Activated CD4-positive, CD25-positive, alpha-beta regulatory T cell treated with anti-CD3 and anti-CD28 coated beads, Interleukin-2, amount 50 U/mL, for 72 hours (primary cell): ENCODE measurements around the gene RNF115.
"Not testable (repeated sequence)": the region's sequence is repeated elsewhere in the genome, so short reads cannot be mapped to it uniquely, and the experiment has no call there.

Experiments
- DNase-seq: peaks from one replicate; pipeline ENCODE4 v3.0.0; 2021

The RNF115 gene

DNA sequence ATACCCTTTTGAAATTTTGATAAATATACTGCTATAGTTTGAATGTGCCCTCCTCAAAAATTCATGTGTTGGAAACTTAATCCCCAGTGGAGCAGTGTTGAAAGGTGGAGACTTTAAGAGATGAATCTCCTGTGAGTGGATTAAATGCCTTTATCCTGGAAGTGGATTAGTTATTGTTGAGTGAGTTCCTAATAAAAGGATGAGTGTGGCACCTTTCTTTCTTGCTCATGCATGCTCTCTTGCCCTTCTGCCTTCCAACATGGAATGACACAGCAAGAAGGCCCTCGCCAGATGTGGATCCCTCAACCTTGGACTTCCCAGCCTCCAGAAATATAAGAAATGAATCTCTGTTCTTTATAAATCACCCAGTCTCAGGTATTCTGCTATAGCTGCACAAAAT lies 52.8 kb downstream of the RNF115 start:
- DNase-seq, result no peak

DNA sequence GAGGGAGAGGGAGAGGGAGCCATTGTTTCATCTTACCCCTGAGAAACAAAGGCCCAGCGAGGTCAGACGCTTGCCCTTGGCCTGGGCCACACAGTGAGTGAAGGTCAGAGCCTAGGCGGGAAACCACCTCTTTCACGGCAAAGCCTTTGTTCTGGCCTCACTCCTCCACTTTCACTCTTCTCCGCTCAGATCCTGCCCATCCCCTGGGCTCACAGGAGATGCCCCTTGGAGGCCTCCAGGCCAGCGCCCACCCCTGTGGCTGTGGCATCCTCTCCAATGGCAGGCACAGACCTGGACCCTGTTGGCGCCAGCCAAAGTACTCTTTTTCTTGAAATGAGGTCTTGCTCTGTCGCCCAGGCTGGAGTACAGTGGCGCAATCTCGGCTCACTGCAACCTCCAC lies 55.9 kb downstream of the RNF115 start:
- DNase-seq, result not testable (repeated sequence)

GRCh38 chr1:145766926-145767325 lies 57.0 kb downstream of the RNF115 start:
- not testable (repeated sequence) for DNase-seq

GRCh38 chr1:145765585-145766360 lies 58.1 kb downstream of the RNF115 start:
- not testable (repeated sequence) for DNase-seq

DNA sequence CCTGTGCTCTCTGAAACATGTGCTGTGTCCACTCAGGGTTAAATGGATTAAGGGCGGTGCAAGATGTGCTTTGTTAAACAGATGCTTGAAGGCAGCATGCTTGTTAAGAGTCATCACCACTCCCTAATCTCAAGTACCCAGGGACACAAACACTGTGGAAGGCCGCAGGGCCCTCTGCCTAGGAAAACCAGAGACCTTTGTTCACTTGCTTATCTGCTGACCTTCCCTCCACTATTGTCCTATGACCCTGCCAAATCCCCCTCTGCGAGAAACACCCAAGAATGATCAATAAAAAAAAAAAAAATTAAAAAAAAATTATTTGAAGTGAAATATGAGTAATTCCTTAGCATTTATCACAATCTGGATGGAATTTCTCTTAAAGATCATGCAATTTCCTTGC lies 58.8 kb downstream of the RNF115 start:
- not testable (repeated sequence) for DNase-seq

DNA sequence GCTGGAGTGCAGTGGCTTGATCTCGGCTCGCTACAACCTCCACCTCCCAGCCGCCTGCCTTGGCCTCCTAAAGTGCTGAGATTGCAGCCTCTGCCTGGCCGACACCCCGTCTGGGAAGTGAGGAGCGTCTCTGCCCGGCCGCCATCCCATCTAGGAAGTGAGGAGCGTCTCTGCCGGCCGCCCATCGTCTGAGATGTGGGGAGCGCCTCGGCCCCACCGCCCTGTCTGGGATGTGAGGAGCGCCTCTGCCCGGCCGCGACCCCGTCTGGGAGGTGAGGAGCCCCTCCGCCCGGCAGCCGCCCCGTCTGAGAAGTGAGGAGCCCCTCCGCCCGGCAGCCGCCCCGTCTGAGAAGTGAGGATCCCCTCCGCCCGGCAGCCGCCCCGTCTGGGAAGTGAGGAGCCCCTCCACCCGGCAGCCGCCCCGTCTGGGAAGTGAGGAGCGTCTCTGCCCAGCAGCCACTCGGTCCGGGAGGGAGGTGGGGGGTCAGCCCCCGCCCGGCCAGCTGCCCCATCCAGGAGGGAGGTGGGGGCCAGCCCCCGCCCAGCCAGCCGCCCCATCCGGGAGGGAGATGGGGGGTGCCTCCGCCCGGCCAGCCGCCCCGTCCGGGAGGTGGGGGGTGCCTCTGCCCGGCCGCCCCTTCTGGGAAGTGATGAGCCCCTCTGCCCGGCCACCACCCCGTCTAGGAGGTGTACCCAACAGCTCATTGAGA lies 59.5 kb downstream of the RNF115 start:
- not testable (repeated sequence) for DNase-seq

DNA sequence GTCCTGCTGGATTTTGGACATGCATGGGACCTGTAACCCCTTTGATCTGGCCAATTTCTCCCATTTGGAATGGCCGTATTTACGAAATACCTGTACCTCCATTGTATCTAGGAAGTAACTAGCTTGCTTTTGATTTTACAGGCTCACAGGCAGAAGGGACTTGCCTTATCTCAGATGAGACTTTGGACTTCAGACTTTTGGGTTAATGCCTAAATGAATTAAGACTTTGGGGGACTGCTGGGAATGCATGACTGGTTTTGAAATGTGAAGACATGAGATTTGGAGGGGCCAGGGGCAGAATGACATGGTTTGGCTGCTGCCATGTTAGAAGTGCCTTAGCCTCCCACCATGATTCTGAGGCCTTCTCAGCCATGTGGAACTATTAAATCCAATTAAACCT lies 61.9 kb downstream of the RNF115 start:
- DNase-seq, result not testable (repeated sequence)

GRCh38 chr1:145761498-145761897 lies 62.4 kb downstream of the RNF115 start:
- not testable (repeated sequence) for DNase-seq

DNA sequence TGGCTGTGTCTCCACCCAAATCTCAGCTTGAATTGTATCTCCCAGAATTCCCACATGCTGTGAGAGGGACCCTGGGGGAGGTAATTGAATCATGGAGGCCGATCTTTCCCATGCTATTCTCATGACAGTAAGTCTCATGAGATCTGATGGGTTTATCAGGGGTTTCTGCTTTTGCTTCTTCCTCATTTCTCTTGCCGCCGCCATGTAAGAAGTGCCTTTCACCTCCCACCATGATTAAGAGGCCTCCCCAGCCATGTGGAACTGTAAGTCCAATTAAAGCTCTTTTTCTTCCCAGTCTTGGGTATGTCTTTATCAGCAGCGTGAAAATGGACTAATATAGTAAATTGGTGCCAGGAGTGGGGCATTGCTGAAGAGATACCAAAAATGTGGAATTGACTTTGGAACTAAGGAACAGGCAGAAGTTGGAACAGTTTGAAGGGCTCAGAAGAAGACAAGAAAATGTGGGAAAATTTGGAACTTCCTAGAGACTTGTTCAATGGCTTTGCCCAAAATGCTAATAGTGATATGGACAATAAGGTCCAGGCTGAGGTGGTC lies 63.4 kb downstream of the RNF115 start:
- not testable (repeated sequence) for DNase-seq

- DNase-seq, result no peak
Observed at GRCh38 chr1:145759721-145760120, 64.2 kb downstream of the RNF115 start.

DNA sequence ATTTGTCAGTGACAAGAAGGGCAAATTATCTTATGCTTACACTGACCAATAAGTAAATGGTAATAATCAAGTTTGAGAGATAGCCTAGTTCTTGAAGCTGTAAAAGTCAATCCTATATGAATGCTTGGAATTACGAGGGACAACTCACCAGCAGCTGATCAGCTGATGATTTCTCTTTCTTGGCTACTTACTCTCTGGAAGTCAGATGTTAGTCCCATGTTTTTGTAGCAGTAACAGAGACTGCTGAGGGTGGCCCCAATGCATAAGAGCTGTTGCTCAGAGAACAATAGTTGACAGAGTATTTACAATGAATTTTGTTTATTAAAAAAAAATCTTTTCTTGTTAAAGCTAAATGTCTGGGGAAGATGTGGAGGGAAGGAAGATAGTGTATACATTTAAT lies 65.3 kb downstream of the RNF115 start:
- DNase-seq, result no peak

DNA sequence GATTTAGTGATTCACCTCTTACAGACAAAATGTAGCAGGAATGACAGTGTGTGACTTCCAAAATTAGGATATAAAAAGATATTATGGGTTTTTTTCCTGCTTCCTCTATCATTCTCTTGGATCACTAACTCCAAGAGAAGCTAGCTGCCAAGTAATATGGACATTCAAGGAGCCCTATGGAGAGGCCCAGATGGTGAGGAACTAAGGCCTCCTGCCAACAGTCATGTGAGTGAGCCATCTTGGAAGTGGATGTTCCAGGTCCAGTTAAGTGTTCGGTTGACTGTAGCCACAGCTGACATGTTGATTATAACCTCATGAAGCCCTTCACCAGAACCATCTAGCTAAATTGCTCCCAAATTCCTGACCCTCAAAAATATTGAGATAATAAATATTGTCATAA lies 65.8 kb downstream of the RNF115 start:
- no peak for DNase-seq

DNA sequence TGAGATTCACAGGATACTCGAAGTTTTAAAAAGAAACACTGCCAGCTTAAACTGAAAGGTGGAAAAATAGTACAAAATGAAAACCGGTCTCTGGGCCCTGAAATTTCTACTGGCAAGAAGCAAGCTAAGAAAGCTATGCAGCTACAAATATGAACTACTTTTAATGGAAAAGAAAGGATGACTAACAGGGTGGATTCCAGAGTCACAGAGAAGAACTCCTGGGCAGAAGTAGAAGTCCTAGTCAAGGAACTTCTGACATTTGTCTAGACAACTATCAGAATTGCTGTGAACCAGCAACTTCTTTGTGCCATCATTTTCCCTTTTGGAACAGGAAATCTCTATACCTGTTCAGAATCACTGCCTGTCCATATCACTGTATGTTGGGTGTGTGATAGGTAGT lies 66.5 kb downstream of the RNF115 start:
- DNase-seq, result no peak

- no peak for DNase-seq
Observed at GRCh38 chr1:145751491-145752037, 72.3 kb downstream of the RNF115 start.

DNA sequence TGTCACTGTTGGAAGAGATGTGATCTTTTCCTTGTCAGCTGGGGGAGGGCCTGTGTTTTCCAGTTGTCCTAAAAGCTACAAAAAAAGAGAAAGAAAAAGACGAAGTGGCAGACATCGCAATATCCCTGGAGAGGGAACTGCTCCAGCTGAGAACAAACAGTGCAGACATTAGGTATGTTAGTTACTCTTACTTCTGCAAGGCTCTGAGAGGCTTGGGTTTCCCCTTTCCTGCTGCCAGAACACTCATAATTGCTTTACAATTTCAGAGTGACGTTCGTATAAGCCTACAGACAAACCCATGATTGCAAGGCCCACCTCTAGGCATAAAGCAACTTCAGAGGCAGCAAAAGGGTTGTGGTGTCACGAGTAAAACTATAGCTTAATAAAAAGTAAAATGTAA lies 73.5 kb downstream of the RNF115 start:
- DNase-seq, result no peak

DNA sequence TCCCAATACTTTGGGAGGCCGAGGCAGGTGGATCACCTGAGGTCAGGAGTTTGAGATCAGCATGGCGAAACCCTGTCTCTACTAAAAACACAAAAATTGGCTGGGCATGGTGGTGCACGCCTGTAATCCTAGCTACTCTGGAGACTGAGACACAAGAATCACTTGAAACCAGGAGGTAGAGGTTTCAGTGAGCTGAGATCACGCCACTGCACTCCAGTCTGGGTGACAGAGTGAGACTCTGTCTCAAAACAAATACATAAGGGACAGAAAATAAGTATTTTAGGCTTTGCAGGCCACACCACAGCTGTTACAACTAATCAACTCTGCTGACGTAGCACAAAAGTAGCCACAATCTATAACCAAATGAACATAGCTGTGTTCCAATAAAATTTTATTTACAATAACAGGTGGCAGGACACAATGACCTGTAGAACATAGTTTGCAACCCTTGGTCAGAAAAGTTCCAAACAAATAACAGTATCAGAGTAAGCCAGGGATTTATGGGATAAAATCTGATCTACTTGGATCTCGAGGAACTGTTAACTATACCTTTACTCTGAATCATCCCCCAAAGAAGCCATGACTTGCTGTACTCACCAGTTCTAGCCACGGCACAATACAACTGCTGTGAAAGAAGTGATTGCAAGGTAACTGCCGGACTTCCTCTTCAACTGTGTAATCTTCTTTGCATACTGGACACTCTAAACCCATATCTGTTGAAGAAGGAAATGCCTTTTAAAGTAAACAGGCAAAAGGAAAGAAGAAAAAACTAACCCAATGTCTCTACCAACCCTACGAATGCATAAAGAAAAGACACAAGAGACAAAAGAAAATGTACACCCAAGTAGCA lies 76.3 kb downstream of the RNF115 start:
- DNase-seq, result no peak

- no peak for DNase-seq
Observed at GRCh38 chr1:145740269-145740668, 83.6 kb downstream of the RNF115 start.

DNA sequence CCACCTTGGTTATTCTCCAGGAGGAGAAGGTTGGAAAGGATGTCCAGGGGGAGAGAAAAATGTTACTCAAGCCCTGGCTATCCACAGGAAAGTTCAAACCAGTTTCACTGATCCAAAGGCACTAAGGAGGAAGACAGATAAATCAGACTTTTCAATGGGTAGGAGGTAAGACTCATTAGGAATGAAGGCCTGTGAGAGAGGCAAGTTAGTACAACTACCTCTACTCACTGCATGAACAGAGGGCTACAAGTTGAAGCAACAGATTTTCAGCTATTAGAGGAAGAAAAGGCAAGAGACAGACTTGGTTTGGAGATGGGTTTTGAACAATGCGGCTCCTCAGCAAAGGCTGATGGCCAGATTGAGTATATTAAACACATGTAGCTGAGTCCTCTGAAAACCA lies 87.7 kb downstream of the RNF115 start:
- DNase-seq, result no peak

DNA sequence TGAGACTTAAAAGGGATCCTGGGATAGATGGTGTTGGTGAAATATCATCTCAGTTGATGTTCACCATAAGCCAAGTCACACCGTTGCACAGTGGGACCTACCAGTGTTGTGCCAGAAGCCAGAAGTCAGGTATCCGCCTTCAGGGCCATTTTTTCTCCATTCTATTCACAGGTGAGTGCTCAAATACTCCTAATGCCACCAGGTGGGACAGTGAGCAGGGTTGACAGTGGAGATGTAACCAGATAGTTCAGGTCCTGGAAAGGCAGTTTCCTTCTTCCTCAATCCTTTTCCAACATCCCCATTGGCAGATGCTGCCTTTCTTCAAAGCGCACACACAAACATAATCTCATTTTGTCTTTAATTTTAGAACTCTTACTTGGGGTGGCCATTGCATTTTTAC lies 93.0 kb downstream of the RNF115 start:
- DNase-seq, result no peak

DNA sequence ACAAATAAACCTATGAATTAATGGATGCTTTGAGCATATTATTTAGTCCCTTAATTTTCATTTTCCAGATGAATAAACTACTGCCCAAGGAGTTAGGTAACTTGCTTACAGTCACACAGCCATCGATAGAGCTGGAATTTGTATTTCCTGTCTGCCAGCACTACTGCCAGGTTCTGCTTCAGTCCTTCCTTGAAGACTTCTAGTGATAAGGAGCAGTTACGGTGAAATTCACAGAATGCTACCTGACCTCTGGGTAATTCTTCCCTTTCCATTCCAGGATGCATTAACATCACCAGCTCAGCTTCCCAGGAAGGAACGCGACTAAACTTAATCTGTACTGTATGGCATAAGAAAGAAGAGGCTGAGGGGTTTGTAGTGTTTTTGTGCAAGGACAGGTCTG lies 93.4 kb downstream of the RNF115 start:
- DNase-seq, result no peak

DNA sequence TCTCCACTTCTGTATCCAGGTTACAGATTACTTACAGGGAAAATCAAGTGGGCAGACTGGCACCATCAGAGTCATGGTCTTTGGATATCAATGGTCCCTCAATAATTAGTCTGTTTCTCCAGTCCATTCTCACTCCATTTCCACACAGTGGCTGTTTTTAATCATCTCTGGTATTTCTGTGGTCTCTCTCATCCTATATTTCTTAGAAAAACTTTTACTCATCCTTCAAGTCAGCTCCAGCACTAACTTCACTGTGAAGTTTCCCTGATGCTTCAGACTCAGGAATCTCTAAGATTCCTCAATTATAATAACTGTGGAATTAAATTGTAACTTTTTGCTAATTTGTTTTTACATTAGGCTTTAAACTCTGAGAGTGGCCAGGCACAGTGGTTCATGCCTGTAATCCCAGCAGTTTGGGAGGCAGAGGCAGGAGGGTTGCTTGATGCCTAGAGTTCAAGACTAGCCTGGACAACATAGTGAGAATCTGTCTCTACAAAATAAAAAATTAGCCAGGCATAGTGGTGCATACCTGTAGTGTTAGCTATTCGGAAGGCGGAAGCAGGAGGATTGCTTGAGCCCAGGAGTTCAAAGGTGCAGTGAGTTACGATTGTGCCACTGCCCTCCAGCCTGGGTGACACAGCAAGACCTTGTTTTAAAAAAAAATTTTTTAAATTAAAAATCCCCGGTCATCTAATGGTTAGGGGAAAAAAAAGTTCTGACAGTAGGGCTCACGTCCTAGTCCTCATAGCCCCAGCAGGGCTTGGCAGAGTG lies 94.0 kb downstream of the RNF115 start:
- no peak for DNase-seq

- no peak for DNase-seq
Observed at GRCh38 chr1:145729196-145729595, 94.7 kb downstream of the RNF115 start.
